PFSK-1 (cell line): ENCODE results near the gene MAP4K5.

Source experiments
- FOXP2 ChIP-seq: optimal IDR thresholded peaks from 2 replicates; pipeline ENCODE3; 2011; ENCODE audit warnings: borderline replicate concordance, control low read depth, inconsistent platforms; ENCODE audit not compliant: insufficient read depth; ENCODE audit errors: extremely low read length, extremely low read depth
- POLR2AphosphoS5 ChIP-seq: IDR thresholded peaks from 2 replicates; pipeline ENCODE4 v1.6.1; 2012; ENCODE audit warnings: low read depth, mild to moderate bottlenecking, control low read depth, low read length, moderate library complexity
- REST ChIP-seq, 2 experiments: IDR thresholded peaks; 2 replicates each; pipeline versions ENCODE4 v1.6.1 to v1.8.0; 2011 to 2012; ENCODE audit warnings: low read depth in 2 of 2, low read length in 2 of 2, control low read depth in 1 of 2, inconsistent platforms in 1 of 2, mild to moderate bottlenecking in 1 of 2, moderate library complexity in 1 of 2; ENCODE audit not compliant: insufficient read depth in 1 of 2
- SIN3A ChIP-seq: IDR thresholded peaks from 2 replicates; pipeline ENCODE4 v1.6.1; 2012; ENCODE audit warnings: mild to moderate bottlenecking, low read length, moderate library complexity, borderline replicate concordance; ENCODE audit not compliant: insufficient read depth
- TAF1 ChIP-seq: IDR thresholded peaks from 2 replicates; pipeline ENCODE4 v1.6.1; 2012; ENCODE audit warnings: low read length, control low read depth, borderline replicate concordance; ENCODE audit not compliant: insufficient read depth

- TF ChIP-seq POLR2AphosphoS5 (no peak), REST (IDR thresholded peaks at IDR 0.05; ENCODE audit: insufficient read depth in 1 of 2, low read depth in 2 of 2, low read length in 2 of 2) (no peak), FOXP2 (no peak), SIN3A (no peak), TAF1 (no peak)
Observed at GRCh38 chr14:50562841-50563240, 30.5 kb upstream of the MAP4K5 start.
